GM12873 (cell line): ENCODE results near the gene MAGI2.

ENCODE experiments used
- CTCF ChIP-seq: IDR thresholded peaks from 2 replicates; pipeline ENCODE4 v1.5.1; 2012; ENCODE audit warnings: low read depth, mild to moderate bottlenecking, moderate library complexity, low read length, control low read depth; ENCODE audit not compliant: insufficient read depth; ENCODE audit errors: missing control alignments

Gene MAGI2

GRCh38 chr7:79296553-79297320, 156.7 kb downstream of the MAGI2 start:
- no peak for TF ChIP-seq CTCF

- TF ChIP-seq CTCF: no peak
Measured at GRCh38 chr7:79293655-79294142, 159.8 kb downstream of the MAGI2 start.

- no peak for TF ChIP-seq CTCF
Measured at GRCh38 chr7:79292834-79293233, 160.6 kb downstream of the MAGI2 start.

- TF ChIP-seq CTCF: no peak
Measured at GRCh38 chr7:79291498-79291865, 162.0 kb downstream of the MAGI2 start.

- no peak for TF ChIP-seq CTCF
Measured at GRCh38 chr7:79290841-79291497, 162.5 kb downstream of the MAGI2 start.

- TF ChIP-seq CTCF: no peak
Measured at GRCh38 chr7:79290398-79290797, 163.1 kb downstream of the MAGI2 start.

GRCh38 chr7:79288655-79289054, 164.8 kb downstream of the MAGI2 start:
- TF ChIP-seq CTCF: no peak
